Stimulated activated CD4-positive, alpha-beta T cell treated with anti-CD3 and anti-CD28 coated beads, Interleukin-15, amount 100 ng/mL, for 1 hour (primary cell): ENCODE results near the gene FICD.

Experiments
- DNase-seq, 2 donors: peaks; one replicate each; pipeline ENCODE4 v3.0.0-alpha.2; 2020; ENCODE audit warnings: low read depth in 1 of 2, low spot score in 1 of 2

The FICD gene

DNA sequence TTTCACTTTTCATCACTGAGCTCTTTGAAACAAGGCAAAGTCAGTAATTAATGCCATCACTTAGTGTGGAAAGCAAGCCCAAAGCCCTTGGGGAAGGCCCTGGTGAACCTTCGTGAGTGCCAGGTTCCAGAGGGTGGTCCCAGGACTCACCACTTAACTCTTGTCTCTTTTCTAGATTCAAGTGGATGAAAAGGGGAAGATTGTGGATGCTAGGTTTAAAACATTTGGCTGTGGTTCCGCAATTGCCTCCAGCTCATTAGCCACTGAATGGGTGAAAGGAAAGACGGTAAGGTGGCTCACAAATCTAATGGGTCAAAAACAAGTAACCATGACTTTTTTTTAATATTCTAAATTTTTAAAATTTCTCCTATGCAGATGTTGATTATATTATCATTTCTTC, 50.1 kb downstream of the FICD start:
- no peak for DNase-seq

DNA sequence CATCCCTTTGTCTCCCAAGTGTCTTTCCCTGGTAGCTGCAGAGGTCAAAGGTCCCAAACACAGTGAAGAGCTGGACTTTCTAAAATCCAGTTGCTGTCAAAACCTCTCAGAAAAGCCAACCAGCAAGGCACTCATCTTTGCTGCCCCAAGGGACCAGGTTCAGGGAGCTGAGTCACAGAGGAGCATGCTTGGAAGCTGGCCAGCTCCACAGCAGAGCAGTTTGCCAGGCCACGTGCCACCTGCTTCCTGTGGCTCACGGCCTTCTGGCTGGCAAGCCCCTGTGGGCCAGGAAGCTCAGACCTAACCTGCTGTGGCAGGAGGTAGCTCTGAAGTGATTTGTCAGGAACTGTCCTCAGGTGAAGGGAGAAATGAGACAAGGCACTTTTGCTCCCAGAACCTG, 50.9 kb downstream of the FICD start:
- DNase-seq: peak; percentile 33 to 35

DNA sequence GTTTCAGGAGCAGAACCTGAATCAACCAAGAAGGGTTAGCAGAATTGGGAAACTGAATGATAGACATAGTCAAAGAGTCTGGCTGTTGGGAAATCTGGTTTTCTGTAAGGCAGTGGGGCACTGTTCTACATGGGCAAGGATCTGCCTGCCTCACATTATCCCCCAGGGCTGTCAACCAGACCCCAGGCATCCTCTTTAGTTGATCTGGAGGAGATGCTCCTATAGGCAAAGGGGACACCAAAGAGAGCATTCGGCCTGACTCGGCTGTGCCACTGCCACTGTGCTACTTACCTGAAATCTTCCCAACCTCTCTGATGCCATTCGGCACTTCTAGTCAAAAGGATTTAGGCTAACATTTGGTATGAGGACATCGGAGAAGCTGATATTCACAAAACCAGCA, 51.4 kb downstream of the FICD start:
- DNase-seq: no peak

DNA sequence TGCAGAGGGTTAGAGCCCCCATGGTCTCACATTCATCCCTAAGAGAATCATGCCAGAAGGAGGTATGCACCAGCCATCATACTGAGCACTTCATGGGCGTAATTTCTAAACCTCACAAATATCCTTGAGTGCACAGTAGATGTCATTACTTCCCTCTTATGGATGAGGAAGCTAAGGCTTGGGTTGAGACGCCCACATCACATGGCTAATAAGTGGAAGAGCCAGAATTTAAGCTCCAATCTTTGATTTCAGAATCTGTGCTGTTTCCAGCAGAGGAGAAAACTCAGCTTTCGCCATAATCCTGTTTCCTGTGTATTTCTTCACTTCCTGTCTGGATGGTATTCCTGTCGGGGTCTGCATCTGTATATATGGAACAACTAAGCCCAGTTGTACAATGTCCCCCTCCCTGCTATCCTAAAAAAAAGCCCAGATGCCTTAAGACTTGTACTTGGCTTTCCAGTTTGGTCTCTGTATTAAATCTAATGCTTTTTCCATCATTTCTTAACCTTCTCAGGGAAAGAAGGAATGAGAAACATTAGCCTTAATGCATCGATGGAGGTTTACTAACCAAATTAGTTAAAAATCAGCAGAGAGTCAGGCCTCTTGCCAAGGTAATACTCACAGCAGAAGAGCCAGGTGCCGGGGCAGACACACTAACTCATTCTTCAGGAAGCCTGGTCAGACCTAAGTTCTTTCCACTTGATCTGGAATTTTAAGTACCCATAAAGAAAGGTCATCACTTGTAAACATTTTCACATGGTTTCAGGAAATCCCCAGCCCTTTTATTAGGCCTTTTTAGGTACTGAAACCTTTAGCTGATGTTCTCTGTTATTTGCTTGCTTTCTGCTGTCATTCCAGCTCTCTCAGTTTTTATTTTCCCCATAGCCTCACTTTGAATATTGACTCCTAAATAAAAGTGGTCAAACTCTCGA, 52.6 kb downstream of the FICD start:
- no peak for DNase-seq

DNA sequence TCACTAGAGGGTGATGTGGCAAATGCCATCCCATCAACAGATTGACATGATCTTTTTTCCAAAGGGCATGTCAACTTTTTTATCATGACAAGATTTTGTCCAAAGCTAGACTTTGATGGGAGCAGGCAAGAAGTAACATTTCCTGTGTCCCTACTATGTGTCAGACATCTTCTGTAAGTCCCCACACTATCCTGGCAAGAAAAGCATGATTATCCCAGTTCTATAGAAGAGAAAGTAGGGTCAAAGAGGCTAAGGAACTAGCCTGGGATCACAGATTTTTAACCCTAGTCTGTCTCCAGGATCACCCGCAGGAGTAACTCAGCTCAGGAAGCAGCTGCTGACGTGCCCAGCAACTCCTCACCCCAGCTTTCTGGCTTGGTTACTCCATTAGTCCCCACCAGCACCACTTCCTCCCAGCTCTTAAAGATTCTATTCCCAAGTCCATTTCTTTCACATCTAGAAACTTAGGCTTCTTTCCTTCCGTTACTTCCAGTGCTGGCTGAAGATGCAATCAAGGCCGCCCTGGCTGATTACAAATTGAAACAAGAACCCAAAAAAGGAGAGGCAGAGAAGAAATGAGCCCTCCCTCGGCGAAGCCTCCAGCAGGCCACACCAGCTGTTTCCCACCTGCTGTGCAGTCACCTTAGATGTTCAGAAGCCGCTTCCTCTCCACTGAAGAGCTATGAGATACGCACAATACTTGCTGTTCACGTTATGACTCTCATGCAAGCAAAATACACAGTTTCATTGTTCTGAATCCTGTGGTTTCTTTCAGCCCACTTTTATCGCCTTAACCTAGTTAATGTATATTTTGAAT, 53.5 kb downstream of the FICD start:
- DNase-seq: peak; percentile 16 to 42
